ENCODE results near the gene USP40. TPM values are rescaled to one million over a fixed set of nuclear protein-coding genes. Genes with fewer than 3 reads are reported as not detected.
"Not testable (repeated sequence)": the region's sequence is repeated elsewhere in the genome, so short reads cannot be mapped to it uniquely, and the experiment has no call there.

The USP40 gene
- total RNA-seq, 1 experiment from 2014 or later = 10.3 TPM

GRCh38 chr2:233584210-233584609 is 17.6 kb upstream of the USP40 start (continued):
- TF ChIP-seq ZNF317 (CRISPR knock-in tag; IDR thresholded peaks at IDR 0.05; ENCODE audit: borderline replicate concordance, low read depth) (no peak), ZNF532 (CRISPR knock-in tag; IDR thresholded peaks at IDR 0.05; ENCODE audit: borderline replicate concordance) (no peak)

GRCh38 chr2:233583217-233583965 is 16.8 kb upstream of the USP40 start:
- not testable (repeated sequence) for H3K27me3 Mint-ChIP-seq (ENCODE audit: low read depth)
- POLR2A ChIA-PET = interaction anchor here (0.6 kb wide), 1 partner anchor 101 kb away, joined by 3 read pairs; no protein-coding TSS in a partner anchor
- TF ChIP-seq ZNF281 (CRISPR knock-in tag; IDR thresholded peaks at IDR 0.05) = 0 out of 2 replicates have a peak, but pooled peaks have one; percentile 35
- TF ChIP-seq FOXP1 (CRISPR knock-in tag; IDR thresholded peaks at IDR 0.05; ENCODE audit: borderline replicate concordance) = peak; percentile 48; the same call in 1 of the 2 replicates

GRCh38 chr2:233577341-233577740 is 10.8 kb upstream of the USP40 start:
- H3K4me1 Mint-ChIP-seq; DNase-seq (ENCODE audit: low spot score); H3K27ac Mint-ChIP-seq; CTCF ChIA-PET; ATAC-seq; H3K27me3 Mint-ChIP-seq (ENCODE audit: low read depth); H3K4me3 Mint-ChIP-seq; POLR2A ChIA-PET: not testable (repeated sequence)
- H3K9me3 Mint-ChIP-seq = peaks cover 28% of the 10 kb centered on the region
- peaks cover 16% of the 10 kb centered on the region for H3K36me3 Mint-ChIP-seq

More at GRCh38 chr2:233583217-233583965, 16.8 kb upstream of the USP40 start:
- Mint-ChIP-seq H3K9me3 (peaks cover 17% of the 10 kb centered on the region), H3K4me3 (peak overlapping the region; percentile 67), H3K36me3 (peaks cover 11% of the 10 kb centered on the region), H3K4me1 (peaks cover 17% of the 10 kb centered on the region), H3K27ac (peak overlapping the region; percentile 94)
- ATAC-seq, CTCF ChIA-PET: not testable (repeated sequence)
- DNase-seq (ENCODE audit: low spot score) = peak; percentile 63

- ATAC-seq (no peak), DNase-seq (ENCODE audit: low spot score) (no peak)
- H3K27ac Mint-ChIP-seq = no peak overlapping the region
- ChIA-PET CTCF (interaction anchor here (0.6 kb wide), 1 partner anchor 117 kb away, joined by 4 read pairs; no protein-coding TSS in a partner anchor), POLR2A (no interaction called here)
- no peaks in the 10 kb centered on the region for H3K4me1 Mint-ChIP-seq
- peaks cover 27% of the 10 kb centered on the region for H3K9me3 Mint-ChIP-seq
- H3K4me3 Mint-ChIP-seq = no peak overlapping the region
- H3K27me3 Mint-ChIP-seq (ENCODE audit: low read depth) = no peaks in the 10 kb centered on the region
- H3K36me3 Mint-ChIP-seq = peaks cover 13% of the 10 kb centered on the region
- TF ChIP-seq HMGXB4 (CRISPR knock-in tag; IDR thresholded peaks at IDR 0.05) (no peak), FOXJ3 (CRISPR knock-in tag; IDR thresholded peaks at IDR 0.05; ENCODE audit: borderline replicate concordance) (no peak), ERG (CRISPR knock-in tag; IDR thresholded peaks at IDR 0.05) (no peak), ZNF121 (CRISPR knock-in tag; IDR thresholded peaks at IDR 0.05) (no peak), CREM (CRISPR knock-in tag; IDR thresholded peaks at IDR 0.05) (no peak), NR1H2 (CRISPR knock-in tag; IDR thresholded peaks at IDR 0.05) (no peak), NR2C2 (CRISPR knock-in tag; IDR thresholded peaks at IDR 0.05) (no peak), ZBTB21 (CRISPR knock-in tag; IDR thresholded peaks at IDR 0.05; ENCODE audit: borderline replicate concordance) (no peak), ZNF671 (CRISPR knock-in tag; IDR thresholded peaks at IDR 0.05) (no peak), MLX (CRISPR knock-in tag; IDR thresholded peaks at IDR 0.05) (no peak), SOX15 (CRISPR knock-in tag; IDR thresholded peaks at IDR 0.05) (no peak), GRHL2 (CRISPR knock-in tag; IDR thresholded peaks at IDR 0.05; ENCODE audit: insufficient replicate concordance, severe bottlenecking) (no peak), ZNF416 (CRISPR knock-in tag; IDR thresholded peaks at IDR 0.05) (no peak), FOXK1 (CRISPR knock-in tag; IDR thresholded peaks at IDR 0.05) (no peak)
Observed at GRCh38 chr2:233572468-233572867, 5.9 kb upstream of the USP40 start.
